ENCODE results near the gene NACC2. TPM values are rescaled to one million over a fixed set of nuclear protein-coding genes. Genes with fewer than 3 reads are reported as not detected.
A peak's percentile ranks its signal among the peaks of the same experiment; 100 is the strongest.

The NACC2 gene
- total RNA-seq, 1 experiment from 2014 or later = 62.0 TPM

DNA sequence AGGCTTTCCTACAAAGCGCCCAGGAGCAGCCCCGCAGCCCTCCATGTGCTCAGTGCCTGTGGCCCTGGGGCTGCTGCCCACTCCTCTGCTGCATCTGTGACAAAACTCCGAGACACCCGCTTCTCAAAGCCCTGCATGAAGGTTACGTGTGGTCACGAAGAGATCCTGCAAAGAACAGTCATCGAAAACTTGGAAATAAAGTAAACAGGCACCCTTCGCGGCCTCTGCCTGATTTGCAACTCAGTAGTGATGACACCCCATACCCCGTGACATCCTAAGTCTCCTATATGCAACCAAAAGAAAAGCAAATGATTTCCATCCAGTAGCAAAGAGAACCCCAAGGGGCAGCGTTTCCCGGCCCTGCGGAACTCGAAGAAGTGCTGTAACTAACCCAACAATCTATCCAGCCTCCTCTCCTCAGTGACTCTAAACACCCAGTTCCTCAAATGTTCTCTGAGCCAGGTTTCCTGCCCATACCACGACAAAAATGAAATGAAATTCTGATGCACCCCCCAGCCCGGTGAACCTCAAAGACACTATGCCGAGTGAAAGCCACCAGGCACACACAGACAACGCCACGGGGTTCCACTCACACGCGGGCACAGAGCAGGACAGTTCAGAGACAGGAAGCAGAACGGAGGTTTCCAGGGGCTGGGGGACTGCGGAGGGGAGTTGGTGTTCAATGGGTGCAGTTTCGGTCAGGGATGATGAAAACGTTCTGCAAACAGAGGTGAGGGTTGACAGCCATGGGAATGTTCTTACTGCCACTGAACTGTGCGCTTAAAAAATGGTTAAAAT lies 19.0 kb downstream of the NACC2 start:
- Histone ChIP-seq H3K27me3 (ENCODE audit: control insufficient read depth, insufficient read depth, low read length) (no peaks in the 10 kb centered on the region), H3K36me3 (ENCODE audit: control insufficient read depth, insufficient read depth, low read length) (no peaks in the 10 kb centered on the region), H3K4me3 (ENCODE audit: low read depth in 2 of 2, low read length in 2 of 2) (no peak overlapping the region), H3K9me3 (ENCODE audit: control insufficient read depth, insufficient read depth, low read depth, low read length) (no peaks in the 10 kb centered on the region), H3K27ac (ENCODE audit: low read length) (no peak overlapping the region), H3K4me1 (ENCODE audit: control insufficient read depth, insufficient read depth, low read length) (peaks cover 33% of the 10 kb centered on the region)
- ATAC-seq = no peak
- TSS peak; percentile 39 for BruUV-seq (replicated peaks)
- POLR2A ChIA-PET = no interaction called here
- DNase-seq (ENCODE audit: low read depth, low spot score) = no peak
- CTCF ChIA-PET = no interaction called here
- TF ChIP-seq TCF7L2 (IDR thresholded peaks at IDR 0.05; ENCODE audit: low read depth, low read length) (no peak), POLR2AphosphoS5 (IDR thresholded peaks at IDR 0.05; ENCODE audit: low read depth, low read length) (no peak), SIN3A (IDR thresholded peaks at IDR 0.05; ENCODE audit: borderline replicate concordance, insufficient read depth, low read depth, low read length) (no peak)
- TF ChIP-seq, protein P1, sequence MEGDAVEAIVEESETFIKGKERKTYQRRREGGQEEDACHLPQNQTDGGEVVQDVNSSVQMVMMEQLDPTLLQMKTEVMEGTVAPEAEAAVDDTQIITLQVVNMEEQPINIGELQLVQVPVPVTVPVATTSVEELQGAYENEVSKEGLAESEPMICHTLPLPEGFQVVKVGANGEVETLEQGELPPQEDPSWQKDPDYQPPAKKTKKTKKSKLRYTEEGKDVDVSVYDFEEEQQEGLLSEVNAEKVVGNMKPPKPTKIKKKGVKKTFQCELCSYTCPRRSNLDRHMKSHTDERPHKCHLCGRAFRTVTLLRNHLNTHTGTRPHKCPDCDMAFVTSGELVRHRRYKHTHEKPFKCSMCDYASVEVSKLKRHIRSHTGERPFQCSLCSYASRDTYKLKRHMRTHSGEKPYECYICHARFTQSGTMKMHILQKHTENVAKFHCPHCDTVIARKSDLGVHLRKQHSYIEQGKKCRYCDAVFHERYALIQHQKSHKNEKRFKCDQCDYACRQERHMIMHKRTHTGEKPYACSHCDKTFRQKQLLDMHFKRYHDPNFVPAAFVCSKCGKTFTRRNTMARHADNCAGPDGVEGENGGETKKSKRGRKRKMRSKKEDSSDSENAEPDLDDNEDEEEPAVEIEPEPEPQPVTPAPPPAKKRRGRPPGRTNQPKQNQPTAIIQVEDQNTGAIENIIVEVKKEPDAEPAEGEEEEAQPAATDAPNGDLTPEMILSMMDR (IDR thresholded peaks at IDR 0.05) = no peak
- TF ChIP-seq, protein P2, sequence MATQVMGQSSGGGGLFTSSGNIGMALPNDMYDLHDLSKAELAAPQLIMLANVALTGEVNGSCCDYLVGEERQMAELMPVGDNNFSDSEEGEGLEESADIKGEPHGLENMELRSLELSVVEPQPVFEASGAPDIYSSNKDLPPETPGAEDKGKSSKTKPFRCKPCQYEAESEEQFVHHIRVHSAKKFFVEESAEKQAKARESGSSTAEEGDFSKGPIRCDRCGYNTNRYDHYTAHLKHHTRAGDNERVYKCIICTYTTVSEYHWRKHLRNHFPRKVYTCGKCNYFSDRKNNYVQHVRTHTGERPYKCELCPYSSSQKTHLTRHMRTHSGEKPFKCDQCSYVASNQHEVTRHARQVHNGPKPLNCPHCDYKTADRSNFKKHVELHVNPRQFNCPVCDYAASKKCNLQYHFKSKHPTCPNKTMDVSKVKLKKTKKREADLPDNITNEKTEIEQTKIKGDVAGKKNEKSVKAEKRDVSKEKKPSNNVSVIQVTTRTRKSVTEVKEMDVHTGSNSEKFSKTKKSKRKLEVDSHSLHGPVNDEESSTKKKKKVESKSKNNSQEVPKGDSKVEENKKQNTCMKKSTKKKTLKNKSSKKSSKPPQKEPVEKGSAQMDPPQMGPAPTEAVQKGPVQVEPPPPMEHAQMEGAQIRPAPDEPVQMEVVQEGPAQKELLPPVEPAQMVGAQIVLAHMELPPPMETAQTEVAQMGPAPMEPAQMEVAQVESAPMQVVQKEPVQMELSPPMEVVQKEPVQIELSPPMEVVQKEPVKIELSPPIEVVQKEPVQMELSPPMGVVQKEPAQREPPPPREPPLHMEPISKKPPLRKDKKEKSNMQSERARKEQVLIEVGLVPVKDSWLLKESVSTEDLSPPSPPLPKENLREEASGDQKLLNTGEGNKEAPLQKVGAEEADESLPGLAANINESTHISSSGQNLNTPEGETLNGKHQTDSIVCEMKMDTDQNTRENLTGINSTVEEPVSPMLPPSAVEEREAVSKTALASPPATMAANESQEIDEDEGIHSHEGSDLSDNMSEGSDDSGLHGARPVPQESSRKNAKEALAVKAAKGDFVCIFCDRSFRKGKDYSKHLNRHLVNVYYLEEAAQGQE (IDR thresholded peaks at IDR 0.05; ENCODE audit: insufficient read depth in 1 of 2, low read depth in 2 of 2, low read length in 1 of 2) = no peak
- in situ Hi-C loops (cut with HindIII; ENCODE audit: low pct_unique_long_range_greater_than_20kb, low sequenced_read_pairs) = no loop called here
- intact Hi-C loops (cut with micrococcal nuclease; ENCODE audit: unreplicated experiment) = no loop called here

DNA sequence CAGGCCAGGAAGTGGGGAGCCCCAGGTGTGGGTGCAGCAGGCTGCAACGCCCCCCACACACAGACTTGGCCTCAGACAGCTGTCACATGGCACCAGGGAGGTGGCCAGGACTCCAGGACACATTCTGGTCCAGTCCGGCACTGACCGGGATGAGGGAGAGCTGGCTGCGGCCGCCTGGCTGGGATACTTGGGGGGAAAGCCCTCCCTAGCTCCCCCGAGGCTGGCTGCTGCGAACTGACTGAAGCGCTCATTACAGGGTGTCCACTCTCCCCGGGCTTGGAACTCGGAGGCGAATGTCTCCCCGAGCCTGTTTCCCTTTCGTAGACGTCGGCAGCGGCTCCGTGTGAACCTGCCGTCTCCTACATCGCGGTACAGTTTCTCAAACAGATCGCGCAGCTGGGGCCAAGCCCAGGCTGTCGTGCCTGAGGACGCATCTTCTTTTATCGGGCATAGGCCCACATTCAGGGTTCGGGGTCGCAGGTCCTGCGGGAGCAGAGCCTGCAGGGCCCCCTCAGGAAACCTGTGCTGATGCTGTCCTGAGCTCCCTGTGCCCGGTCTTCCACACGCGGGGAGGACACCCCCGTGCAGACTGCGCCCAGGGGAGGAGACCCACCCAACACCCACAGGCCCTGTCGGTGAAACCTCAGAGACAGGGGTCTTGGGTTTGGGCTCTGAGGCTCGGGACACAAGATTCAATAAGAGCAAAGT lies 19.8 kb downstream of the NACC2 start:
- in situ Hi-C loops (cut with HindIII; ENCODE audit: low pct_unique_long_range_greater_than_20kb, low sequenced_read_pairs) = no loop called here
- ATAC-seq = no peak
- CTCF ChIA-PET = no interaction called here

More for the DNA sequence above, 19.8 kb downstream of the NACC2 start:
- intact Hi-C loops (cut with micrococcal nuclease; ENCODE audit: unreplicated experiment) = no loop called here
- DNase-seq (ENCODE audit: low read depth, low spot score) = no peak
- H3K4me1 ChIP-seq (ENCODE audit: control insufficient read depth, insufficient read depth, low read length) = peaks cover 27% of the 10 kb centered on the region
- TF ChIP-seq POLR2AphosphoS5 (IDR thresholded peaks at IDR 0.05; ENCODE audit: low read depth, low read length) (no peak), SIN3A (IDR thresholded peaks at IDR 0.05; ENCODE audit: borderline replicate concordance, insufficient read depth, low read depth, low read length) (no peak), TCF7L2 (IDR thresholded peaks at IDR 0.05; ENCODE audit: low read depth, low read length) (no peak)
- TF ChIP-seq, protein P1 (IDR thresholded peaks at IDR 0.05) = no peak
- TF ChIP-seq, protein P2 (IDR thresholded peaks at IDR 0.05; ENCODE audit: insufficient read depth in 1 of 2, low read depth in 2 of 2, low read length in 1 of 2) = no peak
- H3K4me3 ChIP-seq (ENCODE audit: low read depth in 2 of 2, low read length in 2 of 2) = no peak overlapping the region
- BruUV-seq (replicated peaks) = no TSS peak
- no peak overlapping the region for H3K27ac ChIP-seq (ENCODE audit: low read length)
- H3K36me3 ChIP-seq (ENCODE audit: control insufficient read depth, insufficient read depth, low read length) = no peaks in the 10 kb centered on the region
- no peaks in the 10 kb centered on the region for H3K9me3 ChIP-seq (ENCODE audit: control insufficient read depth, insufficient read depth, low read depth, low read length)
- POLR2A ChIA-PET = no interaction called here
- H3K27me3 ChIP-seq (ENCODE audit: control insufficient read depth, insufficient read depth, low read length) = no peaks in the 10 kb centered on the region
